Esophagus squamous epithelium (tissue), 4 donors: ENCODE data around the gene DIP2A.

Source experiments
- POLR2A ChIP-seq, 4 donors: fragments of 450-650 bp; IDR thresholded peaks; one replicate each; pipeline ENCODE4 v1.6.1; 2017; ENCODE audit warnings: antibody characterized with exemption in 4 of 4, mild to moderate bottlenecking in 4 of 4, moderate library complexity in 3 of 4
- TF ChIP-seq, protein P1 (sequence below), 6 experiments: fragments of 450-650 bp in 4 of 6; fragments of 200-600 bp in 2 of 6; sonication (generic) in 2 of 6; IDR thresholded peaks; one replicate each; pipeline ENCODE4 v1.5.1; 2016 to 2019; ENCODE audit warnings: antibody characterized with exemption in 6 of 6, mild to moderate bottlenecking in 4 of 6, moderate library complexity in 4 of 6

DNA sequence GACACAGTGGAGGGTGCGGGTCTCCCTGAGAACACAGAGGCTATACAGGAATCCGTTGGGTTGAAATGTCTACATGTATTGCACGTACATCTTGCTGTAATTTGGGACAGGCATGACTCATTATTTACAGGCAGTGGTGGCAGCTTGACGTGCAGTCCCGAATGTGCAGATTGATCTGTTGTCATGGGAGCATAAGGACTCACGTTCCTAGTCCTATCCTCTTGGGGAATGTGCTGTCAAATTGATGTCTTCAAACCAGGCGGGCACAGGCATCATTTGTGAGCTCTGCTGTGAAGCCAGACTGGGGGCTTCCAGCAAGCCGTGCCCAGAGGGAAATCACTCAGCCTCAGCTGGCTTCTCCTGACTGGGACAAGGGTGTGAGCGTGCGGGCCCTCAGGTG lies 105.7 kb downstream of the DIP2A start:
- TF ChIP-seq, protein P1, sequence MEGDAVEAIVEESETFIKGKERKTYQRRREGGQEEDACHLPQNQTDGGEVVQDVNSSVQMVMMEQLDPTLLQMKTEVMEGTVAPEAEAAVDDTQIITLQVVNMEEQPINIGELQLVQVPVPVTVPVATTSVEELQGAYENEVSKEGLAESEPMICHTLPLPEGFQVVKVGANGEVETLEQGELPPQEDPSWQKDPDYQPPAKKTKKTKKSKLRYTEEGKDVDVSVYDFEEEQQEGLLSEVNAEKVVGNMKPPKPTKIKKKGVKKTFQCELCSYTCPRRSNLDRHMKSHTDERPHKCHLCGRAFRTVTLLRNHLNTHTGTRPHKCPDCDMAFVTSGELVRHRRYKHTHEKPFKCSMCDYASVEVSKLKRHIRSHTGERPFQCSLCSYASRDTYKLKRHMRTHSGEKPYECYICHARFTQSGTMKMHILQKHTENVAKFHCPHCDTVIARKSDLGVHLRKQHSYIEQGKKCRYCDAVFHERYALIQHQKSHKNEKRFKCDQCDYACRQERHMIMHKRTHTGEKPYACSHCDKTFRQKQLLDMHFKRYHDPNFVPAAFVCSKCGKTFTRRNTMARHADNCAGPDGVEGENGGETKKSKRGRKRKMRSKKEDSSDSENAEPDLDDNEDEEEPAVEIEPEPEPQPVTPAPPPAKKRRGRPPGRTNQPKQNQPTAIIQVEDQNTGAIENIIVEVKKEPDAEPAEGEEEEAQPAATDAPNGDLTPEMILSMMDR (IDR thresholded peaks at IDR 0.05) = no peak
- TF ChIP-seq POLR2A (IDR thresholded peaks at IDR 0.05) = no peak
